ENCODE data around the gene ALCAM. TPM values are rescaled to one million over a fixed set of nuclear protein-coding genes. Genes with fewer than 3 reads are reported as not detected.

The ALCAM gene
- total and polyA plus RNA-seq, 2 of the 8 experiments (the other 6 are each of a cell fraction or from before 2014, with no cell fraction given), result 10.8 to 33.0 TPM

DNA sequence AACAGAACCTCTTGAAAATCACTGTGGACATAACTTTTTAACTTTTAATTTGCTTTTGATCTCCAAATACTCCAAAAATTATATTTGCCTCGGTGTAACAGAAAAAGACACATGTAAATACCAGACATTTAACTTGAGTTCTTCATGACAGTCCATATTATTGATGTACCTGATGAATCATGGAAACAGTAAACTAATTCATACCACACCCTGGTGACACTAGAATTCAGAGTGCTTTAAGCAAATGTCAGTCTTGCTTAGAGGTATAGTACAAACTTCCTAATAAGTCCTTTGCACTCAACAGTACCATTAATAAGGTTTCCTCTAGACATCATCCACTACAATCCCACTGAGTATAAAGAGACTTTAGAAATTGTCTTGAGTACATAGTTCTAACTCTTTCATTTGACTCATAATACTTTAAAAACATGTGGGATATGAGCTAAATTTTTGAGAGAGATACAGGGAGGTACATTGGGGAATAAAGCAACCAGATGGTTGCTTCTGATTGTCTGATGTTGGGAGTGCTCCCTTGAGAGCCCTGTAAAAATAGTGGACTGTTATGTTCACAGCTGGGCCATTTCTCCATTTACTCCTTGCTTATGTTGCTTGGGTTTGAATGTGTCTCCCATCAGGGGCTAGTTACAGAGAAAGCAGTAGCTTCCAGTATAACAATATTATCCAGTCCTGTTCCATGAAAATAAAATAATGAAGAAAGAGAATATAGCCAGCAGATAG, 175.7 kb downstream of the ALCAM start:
- Histone ChIP-seq H3K27me3 (replicated peaks in 1 of 4; ENCODE audit: control insufficient read depth in 3 of 4, extremely low read depth in 1 of 4, insufficient read depth in 3 of 4, low read length in 3 of 4) (no peaks in the 10 kb centered on the region), H2BK20ac (ENCODE audit: low read length) (no peak overlapping the region), H2AFZ (ENCODE audit: low read length) (no peak overlapping the region), H2BK12ac (ENCODE audit: low read depth, low read length) (no peak overlapping the region), H3K9me3 (ENCODE audit: insufficient read depth in 2 of 2, low read depth in 1 of 2, low read length in 1 of 2) (no peaks in the 10 kb centered on the region), H4K20me1 (replicated peaks in 1 of 2; ENCODE audit: control insufficient read depth in 1 of 2, insufficient read depth in 2 of 2, low read length in 2 of 2) (no peaks in the 10 kb centered on the region), H3K4ac (replicated peaks; ENCODE audit: insufficient read length, low read depth, low read length) (no peak overlapping the region), H4K8ac (ENCODE audit: extremely low read depth, insufficient read depth, low read length) (no peak overlapping the region), H3K56ac (replicated peaks; ENCODE audit: insufficient read length, low read depth, low read length) (no peak overlapping the region), H2BK15ac (ENCODE audit: low read length) (no peak overlapping the region), H2AK5ac (ENCODE audit: low read depth, low read length) (no peak overlapping the region), H3K27ac (ENCODE audit: low read depth, low read length) (no peak overlapping the region), H3K4me2 (ENCODE audit: insufficient read depth in 1 of 2, low read depth in 2 of 2, low read length in 2 of 2) (no peak overlapping the region), H3K9ac (replicated peaks in 1 of 4; ENCODE audit: extremely low read depth in 1 of 4, low read depth in 3 of 4, low read length in 3 of 4) (no peak overlapping the region), H3K18ac (ENCODE audit: extremely low read depth, low read length) (no peak overlapping the region), H2BK5ac (ENCODE audit: low read depth, low read length) (no peak overlapping the region), H4K91ac (replicated peaks; ENCODE audit: insufficient read length, low read length) (no peak overlapping the region), H2BK120ac (replicated peaks; ENCODE audit: low read depth, low read length) (no peak overlapping the region), H3K36me3 (ENCODE audit: control insufficient read depth in 2 of 4, insufficient read depth in 4 of 4, low read length in 3 of 4) (peaks cover 0 to 44% (median 5%) of the 10 kb centered on the region in 4 experiments; a peak in 5 of 8 replicates), H3K79me2 (ENCODE audit: control insufficient read depth in 1 of 2, insufficient read depth in 2 of 2, low read length in 2 of 2) (no peaks in the 10 kb centered on the region), H3K79me1 (ENCODE audit: low read depth, low read length) (no peaks in the 10 kb centered on the region), H4K5ac (ENCODE audit: insufficient read length, low read depth, low read length) (no peak overlapping the region), H3K14ac (ENCODE audit: insufficient read length) (no peak overlapping the region), H3K4me3 (ENCODE audit: extremely low read depth in 1 of 4, insufficient read depth in 2 of 4, low read depth in 3 of 4, low read length in 4 of 4) (no peak overlapping the region), H3K23me2 (ENCODE audit: low read depth, low read length) (no peaks in the 10 kb centered on the region), H3K23ac (ENCODE audit: insufficient read length) (no peak overlapping the region), H3K4me1 (replicated peaks in 1 of 4; ENCODE audit: control insufficient read depth in 3 of 4, insufficient read depth in 4 of 4, low read length in 3 of 4) (no peaks in the 10 kb centered on the region)
- 91% methylated on average over 1 of the region's 1 CpG; no CpG with 5 or more reads in 1 of the 2 experiments for WGBS, 2 experiments (ENCODE audit: extremely low coverage in 1 of 2, insufficient coverage in 1 of 2, insufficient read length in 1 of 2, insufficient replicate concordance in 2 of 2, low coverage in 1 of 2, low lambda C conversion rate in 2 of 2, missing lambda C conversion rate in 1 of 2)
- FAIRE-seq (no peak), DNase-seq (ENCODE audit: low read depth in 1 of 2, low spot score in 2 of 2) (no peak)
- TF ChIP-seq EZH2 (IDR thresholded peaks at IDR 0.05; ENCODE audit: low read depth, low read length, severe bottlenecking) (no peak), SIRT6 (IDR thresholded peaks at IDR 0.05; ENCODE audit: low read length) (no peak), BCL11A (IDR thresholded peaks at IDR 0.05; ENCODE audit: low read depth in 2 of 2, low read length in 2 of 2) (no peak), JUND (IDR thresholded peaks at IDR 0.05; ENCODE audit: low read length) (no peak), CHD2 (IDR thresholded peaks at IDR 0.05; ENCODE audit: low read length) (no peak), GABPA (IDR thresholded peaks at IDR 0.05; ENCODE audit: borderline replicate concordance, insufficient read depth, low read length) (no peak), EGR1 (IDR thresholded peaks at IDR 0.05; ENCODE audit: borderline replicate concordance, low read depth, low read length) (no peak), HDAC6 (IDR thresholded peaks at IDR 0.05; ENCODE audit: low read depth, low read length) (no peak)
- ChIA-PET CTCF (ENCODE audit: partially characterized antibody) (interaction anchor here (1.1 kb wide), 1 partner anchor 12 kb away, joined by 3 read pairs; no protein-coding TSS in a partner anchor), POLR2A (ENCODE audit: partially characterized antibody) (no interaction called here)

Data from H1 (cell line).